Measurements from ENCODE around the gene STK32B.
"Not testable (repeated sequence)": the region's sequence is repeated elsewhere in the genome, so short reads cannot be mapped to it uniquely, and the experiment has no call there.

Gene STK32B

DNA sequence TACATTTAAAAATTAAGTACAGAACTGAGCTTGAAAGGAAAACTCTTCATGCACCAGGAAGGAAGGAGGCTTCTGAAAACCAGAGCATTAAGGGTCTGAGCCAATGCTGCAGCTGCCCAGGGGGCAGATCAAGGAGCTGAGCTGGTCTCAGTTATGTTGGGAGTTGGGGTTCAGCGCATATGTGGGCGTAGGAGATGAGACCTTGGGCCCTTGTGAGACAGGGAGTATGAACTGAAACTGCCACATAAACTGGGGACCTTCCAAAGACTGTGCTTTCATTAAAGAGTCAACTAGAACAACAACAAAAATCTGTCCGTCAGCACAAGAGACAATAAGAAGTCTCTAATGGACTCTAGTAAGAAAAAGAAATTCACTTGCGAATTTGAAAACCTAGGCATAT, 226.9 kb downstream of the STK32B start:
- no peak for DNase-seq (ENCODE audit: low read depth)
- H3K4me3 ChIP-seq (ENCODE audit: low read length): no peak overlapping the region
- TF ChIP-seq CTCF (conservative IDR thresholded peaks at IDR 0.05; ENCODE audit: low read depth, low read length): no peak

DNA sequence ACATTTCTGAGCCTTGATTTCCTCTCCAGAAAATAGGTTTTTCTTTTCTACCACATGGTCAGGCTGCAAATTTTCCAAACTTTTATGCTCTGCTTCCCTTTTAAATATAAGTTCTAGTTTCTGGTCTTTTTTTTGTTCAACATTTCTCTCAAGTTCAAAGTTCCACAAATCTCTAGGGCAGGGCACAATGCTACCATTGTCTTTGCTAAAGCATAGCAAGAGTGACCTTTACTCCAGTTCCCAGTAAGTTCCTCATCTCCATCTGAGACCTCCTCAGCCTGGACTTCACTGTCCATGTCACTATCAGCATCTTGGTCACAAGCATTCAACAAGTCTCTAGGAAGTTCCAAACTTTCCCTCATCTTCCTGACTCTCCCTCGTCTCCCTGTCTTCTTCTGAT, 228.8 kb downstream of the STK32B start:
- H3K4me3 ChIP-seq (ENCODE audit: low read length); DNase-seq (ENCODE audit: low read depth): not testable (repeated sequence)

DNA sequence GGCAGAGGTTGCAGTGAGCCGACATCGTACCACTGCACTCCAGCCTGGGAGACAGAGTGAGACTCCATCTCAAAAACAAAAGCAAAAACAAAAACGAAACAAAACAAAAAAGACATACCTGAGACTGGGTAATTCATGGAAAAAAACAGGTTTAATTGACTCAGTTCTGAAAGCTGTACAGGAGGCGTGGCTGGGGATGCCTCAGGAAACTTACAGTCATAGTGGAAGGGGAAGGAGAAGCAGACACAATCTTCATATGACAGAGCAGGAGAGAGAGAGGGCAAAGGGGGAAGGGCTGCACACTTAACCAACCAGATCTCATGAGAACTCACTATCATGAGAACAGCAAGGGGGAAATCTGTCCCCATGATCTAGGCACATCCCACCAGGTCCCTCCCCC, 229.5 kb downstream of the STK32B start:
- no peak overlapping the region for H3K4me3 ChIP-seq (ENCODE audit: low read length)
- no peak for DNase-seq (ENCODE audit: low read depth)
- TF ChIP-seq CTCF (conservative IDR thresholded peaks at IDR 0.05; ENCODE audit: low read depth, low read length): no peak

DNA sequence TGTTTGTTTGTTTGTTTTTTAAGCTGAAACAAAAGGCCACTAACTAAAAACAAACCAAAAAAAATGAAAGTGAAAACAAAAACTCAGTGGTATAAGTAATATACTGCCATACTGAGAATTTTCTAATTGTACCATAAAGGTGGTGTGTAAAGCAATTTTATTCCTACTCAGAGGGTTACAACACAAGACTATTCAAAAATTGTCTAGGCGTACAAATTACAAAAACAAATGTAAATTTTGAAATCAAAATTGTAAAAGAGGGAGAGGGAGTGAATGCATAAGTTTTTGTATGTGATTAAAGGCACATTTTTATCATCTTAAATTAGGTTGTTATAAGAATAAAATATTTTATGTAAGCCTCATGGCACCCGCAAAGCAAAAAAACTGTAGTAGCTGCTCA, 232.6 kb downstream of the STK32B start:
- H3K4me3 ChIP-seq (ENCODE audit: low read length): no peak overlapping the region
- DNase-seq (ENCODE audit: low read depth): no peak
- TF ChIP-seq CTCF (conservative IDR thresholded peaks at IDR 0.05; ENCODE audit: low read depth, low read length): no peak

- no peak for TF ChIP-seq CTCF (conservative IDR thresholded peaks at IDR 0.05; ENCODE audit: low read depth, low read length)
- no peak overlapping the region for H3K4me3 ChIP-seq (ENCODE audit: low read length)
- DNase-seq (ENCODE audit: low read depth): no peak
These were observed 233.2 kb downstream of the STK32B start for GRCh38 chr4:5284517-5284916.

DNA sequence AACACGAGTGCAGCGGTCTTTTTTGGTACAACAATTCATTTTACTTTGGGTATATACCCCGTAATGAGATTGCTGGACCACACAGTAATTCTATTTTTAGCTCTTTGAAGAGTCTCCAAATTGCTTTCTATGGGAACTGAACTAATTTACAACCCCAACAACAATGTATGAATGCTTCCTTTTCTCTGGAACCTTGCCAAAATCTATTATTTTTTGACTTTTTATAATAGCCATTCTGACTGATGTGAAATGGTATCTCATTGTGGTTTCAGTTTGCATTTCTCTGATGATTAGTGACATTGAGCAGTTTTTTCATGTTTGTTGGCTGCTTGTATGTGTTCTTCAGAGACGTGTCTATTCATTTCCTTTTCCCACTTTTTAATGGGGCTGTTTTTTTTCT, 240.8 kb downstream of the STK32B start:
- no peak for DNase-seq (ENCODE audit: low read depth)
- no peak overlapping the region for H3K4me3 ChIP-seq (ENCODE audit: low read length)
- TF ChIP-seq CTCF (conservative IDR thresholded peaks at IDR 0.05; ENCODE audit: low read depth, low read length): no peak

- H3K4me3 ChIP-seq (ENCODE audit: low read length); DNase-seq (ENCODE audit: low read depth): not testable (repeated sequence)
These were observed 246.9 kb downstream of the STK32B start for GRCh38 chr4:5298000-5298787.

DNA sequence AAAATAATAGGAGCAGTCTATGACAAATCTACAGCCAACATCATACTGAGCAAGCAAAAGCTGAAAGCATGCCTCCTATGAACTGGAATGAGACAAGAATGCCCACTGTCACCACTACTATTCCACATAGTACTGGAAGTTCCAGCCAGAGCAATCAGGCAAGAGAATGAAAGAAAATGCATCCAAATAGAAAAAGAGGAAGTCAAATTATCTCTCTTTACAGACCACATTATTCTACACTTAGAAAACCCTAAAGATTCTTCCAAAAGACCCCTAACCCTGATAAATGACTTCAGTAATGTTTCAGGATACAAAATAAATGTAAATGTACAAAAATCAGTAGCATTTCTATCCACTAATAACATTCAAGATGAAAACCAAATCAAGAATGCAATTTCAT, 249.0 kb downstream of the STK32B start:
- no peak overlapping the region for H3K4me3 ChIP-seq (ENCODE audit: low read length)
- DNase-seq (ENCODE audit: low read depth): no peak
- no peak for TF ChIP-seq CTCF (conservative IDR thresholded peaks at IDR 0.05; ENCODE audit: low read depth, low read length)
